IgD-negative memory B cell (primary cell): ENCODE results near the gene OR52E8. TPM values are rescaled to one million over a fixed set of nuclear protein-coding genes. Genes with fewer than 3 reads are reported as not detected.

ENCODE experiments used
- H3K27ac Mint-ChIP-seq, 3 donors: one replicate each; pipeline ENCODE4 v1.8.0; 2020 to 2022; ENCODE audit warnings: mild to moderate bottlenecking in 3 of 3, mixed read lengths in 3 of 3, moderate library complexity in 1 of 3
- H3K27me3 Mint-ChIP-seq: one replicate; pipeline ENCODE4 v1.8.0; 2021; ENCODE audit warnings: mixed read lengths
- H3K36me3 Mint-ChIP-seq: one replicate; pipeline ENCODE4 v1.8.0; 2020; ENCODE audit warnings: mild to moderate bottlenecking, mixed read lengths
- H3K4me1 Mint-ChIP-seq, 3 donors: one replicate each; pipeline ENCODE4 v1.8.0; 2020 to 2022; ENCODE audit warnings: mixed read lengths in 3 of 3, mild to moderate bottlenecking in 1 of 3
- H3K4me3 Mint-ChIP-seq, 4 donors: one replicate each; pipeline ENCODE4 v1.8.0; 2020 to 2022; ENCODE audit warnings: mild to moderate bottlenecking in 4 of 4, mixed read lengths in 4 of 4, moderate library complexity in 3 of 4
- H3K9me3 Mint-ChIP-seq, 3 donors: one replicate each; pipeline ENCODE4 v1.8.0; 2020 to 2021; ENCODE audit warnings: mixed read lengths in 3 of 3, mild to moderate bottlenecking in 1 of 3
- polyA plus RNA-seq: library from polyadenylated mRNA; unstranded; fragments of 300-500 nt; fragmentation: Illumina TruSeq; gene quantifications from one replicate; pipeline ENCODE4 v1.2.3, GENCODE V29; 2021

The OR52E8 gene
- polyA plus RNA-seq, 1 donor from 2014 or later: not detected

DNA sequence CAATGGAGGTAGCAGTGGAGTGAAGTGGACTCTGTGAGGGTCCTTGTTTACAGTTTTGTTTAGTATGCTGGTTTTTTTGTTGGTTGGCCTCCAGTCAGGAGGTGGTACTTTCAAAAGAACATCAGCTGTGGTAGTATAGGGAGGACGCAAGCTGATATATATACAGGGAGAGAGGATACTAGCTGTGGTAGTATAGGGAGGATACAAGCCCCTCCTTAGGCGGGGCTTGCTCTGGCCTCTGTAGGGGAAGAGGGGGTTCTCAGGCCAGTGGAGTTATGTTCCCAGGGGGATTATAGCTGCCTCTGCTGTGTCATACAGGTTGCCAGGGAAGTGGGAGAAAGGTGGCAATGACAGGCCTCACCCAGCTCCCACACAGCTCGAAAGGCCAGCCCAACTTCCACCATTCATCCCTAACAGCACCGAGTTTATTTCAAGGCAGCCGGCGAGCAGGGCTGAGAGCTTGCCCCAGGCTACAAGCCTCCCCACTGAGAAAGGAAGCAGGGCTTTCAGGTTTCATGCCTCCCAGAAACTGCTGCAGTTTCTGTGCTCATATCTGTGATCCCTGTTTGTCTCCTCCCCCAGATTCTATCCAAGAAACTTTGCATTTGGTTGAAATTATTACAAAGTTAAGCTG is 26.2 kb downstream of the OR52E8 start:
- no peak overlapping the region for H3K4me3 Mint-ChIP-seq
- peaks cover 2% of the 10 kb centered on the region for H3K27me3 Mint-ChIP-seq
- peaks cover 2% of the 10 kb centered on the region for H3K36me3 Mint-ChIP-seq
- no peak overlapping the region for H3K27ac Mint-ChIP-seq
- no peaks in the 10 kb centered on the region for H3K4me1 Mint-ChIP-seq
- peaks cover 2 to 3% (median 2%) of the 10 kb centered on the region in 3 donors for H3K9me3 Mint-ChIP-seq

DNA sequence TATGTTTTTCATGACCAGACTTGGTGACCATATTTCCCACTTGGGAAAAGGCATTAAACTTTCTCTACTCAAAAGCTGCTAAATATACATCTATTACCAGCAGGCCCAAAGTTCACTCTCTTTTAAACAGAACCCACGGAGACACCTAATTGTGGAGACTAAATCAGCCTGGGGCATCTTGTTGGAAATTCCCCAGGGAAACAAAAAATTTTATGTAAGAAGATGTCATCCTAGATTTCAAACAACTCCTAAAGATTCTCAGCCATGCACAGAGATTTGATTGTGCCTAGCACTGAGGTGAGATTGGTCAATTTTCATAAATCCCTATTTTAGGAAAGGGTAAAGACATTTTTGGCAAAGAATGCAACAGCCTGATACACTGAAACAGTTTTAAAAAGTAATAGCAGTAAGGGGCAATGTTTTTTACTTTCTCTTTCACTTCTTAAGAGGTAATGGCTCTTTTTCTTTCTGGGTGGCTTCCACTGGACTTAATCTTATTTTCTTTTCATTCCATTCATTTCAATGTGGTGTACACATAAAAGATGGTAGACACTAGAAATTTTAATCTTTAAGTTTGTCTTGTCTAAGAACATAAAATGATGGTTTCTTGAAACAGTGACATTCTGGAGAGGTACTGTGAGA is 39.1 kb downstream of the OR52E8 start:
- no peaks in the 10 kb centered on the region for H3K9me3 Mint-ChIP-seq
- H3K27ac Mint-ChIP-seq: peak overlapping the region in 1 of 3 donors; percentile 65
- peaks cover 9 to 13% (median 10%) of the 10 kb centered on the region in 3 donors for H3K4me1 Mint-ChIP-seq
- no peaks in the 10 kb centered on the region for H3K36me3 Mint-ChIP-seq
- no peaks in the 10 kb centered on the region for H3K27me3 Mint-ChIP-seq
- peak overlapping the region in 3 of 4 donors; percentile 27 to 89 (median 80) for H3K4me3 Mint-ChIP-seq

DNA sequence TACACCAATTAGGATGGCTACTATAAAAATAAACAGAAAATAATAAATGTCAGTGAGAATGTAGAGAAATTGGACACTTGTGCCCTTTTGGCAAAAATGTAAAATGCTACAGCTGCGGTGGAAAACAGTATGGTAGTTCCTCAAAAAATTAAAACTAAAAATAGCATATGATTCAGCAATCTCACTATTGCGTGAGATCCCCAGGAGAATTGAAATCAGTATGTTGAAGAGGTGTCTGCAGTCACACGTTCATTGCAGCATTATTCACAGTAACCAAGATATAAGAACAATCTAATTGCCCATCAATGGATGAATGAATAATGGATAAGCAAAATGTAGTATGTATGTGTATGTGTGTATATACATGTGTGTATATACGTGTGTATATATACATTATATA is 42.0 kb downstream of the OR52E8 start:
- peaks cover 9 to 13% (median 10%) of the 10 kb centered on the region in 3 donors for H3K4me1 Mint-ChIP-seq
- H3K27me3 Mint-ChIP-seq: no peaks in the 10 kb centered on the region
- no peak overlapping the region for H3K27ac Mint-ChIP-seq
- no peaks in the 10 kb centered on the region for H3K36me3 Mint-ChIP-seq
- H3K9me3 Mint-ChIP-seq: no peaks in the 10 kb centered on the region
- H3K4me3 Mint-ChIP-seq: no peak overlapping the region

DNA sequence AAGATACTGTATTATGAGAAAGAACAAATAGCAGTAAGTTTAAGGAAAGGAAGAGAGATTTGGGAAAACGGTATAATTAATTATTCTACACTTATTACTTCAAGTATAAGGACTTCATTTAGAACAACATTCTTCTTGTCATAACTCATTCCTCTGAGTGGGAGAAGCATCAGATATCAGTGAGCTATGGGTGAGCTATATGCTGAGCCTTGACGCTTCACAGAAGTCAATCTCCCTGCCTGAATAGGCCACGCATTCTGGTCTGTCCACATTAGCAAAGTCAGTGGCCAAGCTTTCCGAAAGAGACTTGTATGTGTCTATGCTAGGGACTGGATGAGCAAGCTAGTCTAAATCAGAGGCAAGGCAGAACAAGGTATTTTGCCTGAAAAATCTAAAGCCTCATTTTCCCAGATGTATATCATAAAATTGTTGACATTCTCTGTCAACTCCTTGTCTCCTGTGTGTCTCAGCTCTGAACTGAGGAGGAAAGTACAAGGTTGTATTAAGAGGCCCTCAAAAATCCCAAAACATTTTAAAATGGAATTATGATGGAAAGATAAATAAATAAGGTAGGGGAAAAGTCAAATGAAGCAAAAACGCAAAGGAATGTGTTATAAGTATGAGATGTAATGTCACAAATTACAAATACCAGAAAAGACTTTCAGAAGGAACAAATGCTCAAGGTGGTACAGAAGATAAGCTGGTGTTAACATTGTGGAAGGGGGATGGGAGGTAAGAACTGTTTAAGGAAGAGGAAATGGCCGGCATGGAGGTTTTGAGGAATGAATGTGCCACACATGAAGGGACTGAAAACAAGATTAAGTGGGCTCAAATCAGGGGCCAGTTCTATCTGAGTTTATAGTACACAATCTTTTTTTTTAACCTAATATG is 47.3 kb downstream of the OR52E8 start:
- H3K4me3 Mint-ChIP-seq: peak overlapping the region in 1 of 4 donors; percentile 15
- peaks cover 0 to 9% (median 6%) of the 10 kb centered on the region in 3 donors for H3K4me1 Mint-ChIP-seq
- H3K27ac Mint-ChIP-seq: no peak overlapping the region
- H3K36me3 Mint-ChIP-seq: no peaks in the 10 kb centered on the region
- H3K27me3 Mint-ChIP-seq: peaks cover 8% of the 10 kb centered on the region
- no peaks in the 10 kb centered on the region for H3K9me3 Mint-ChIP-seq

DNA sequence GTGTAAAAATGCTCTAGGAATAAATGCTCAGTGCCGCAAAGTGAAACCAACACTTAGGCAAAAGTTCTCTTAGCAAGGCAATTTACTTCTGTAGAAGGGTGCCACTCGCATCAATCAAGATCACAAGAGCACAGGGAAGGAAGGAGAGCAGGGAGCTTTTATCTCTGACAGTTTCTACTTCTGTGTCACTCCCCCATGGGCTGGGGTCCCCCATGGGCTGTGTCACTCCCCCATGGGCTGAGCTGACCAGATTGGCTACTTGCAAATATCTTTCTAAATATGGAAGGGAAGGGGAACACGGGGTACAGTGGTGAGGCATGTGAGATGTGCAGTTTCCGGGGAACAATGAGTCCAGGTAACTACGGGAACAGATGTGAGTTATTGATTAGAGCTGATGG is 48.4 kb downstream of the OR52E8 start:
- no peaks in the 10 kb centered on the region for H3K36me3 Mint-ChIP-seq

DNA sequence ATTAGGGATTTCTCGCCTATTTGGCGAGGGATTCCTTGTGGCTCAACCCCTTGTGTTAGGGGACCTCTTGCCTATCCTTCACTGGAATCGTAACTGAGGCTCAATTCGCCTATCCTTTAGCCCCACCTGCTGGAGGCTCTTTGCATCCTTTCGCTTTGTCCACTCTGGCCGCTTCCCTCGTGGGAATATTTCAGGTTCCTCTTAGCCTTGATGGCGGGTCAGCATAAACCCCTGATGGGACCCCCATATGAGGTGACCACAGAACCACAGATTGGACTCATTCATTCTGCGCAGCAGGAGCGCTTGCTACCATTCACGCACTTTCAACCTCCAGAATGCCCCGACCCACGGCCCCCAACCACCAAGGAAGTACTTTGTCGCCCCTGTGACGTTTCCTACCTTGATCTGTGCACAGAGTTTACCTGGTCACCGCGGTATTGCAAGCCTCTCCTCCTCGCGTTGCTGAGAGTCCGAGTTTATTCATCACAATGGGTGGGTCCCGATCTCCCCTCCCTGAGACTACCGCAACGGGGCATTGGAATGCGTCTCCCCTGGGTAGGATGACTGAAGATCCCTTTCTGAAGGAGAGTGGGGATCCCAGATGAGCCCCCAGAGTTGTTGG is 48.9 kb downstream of the OR52E8 start, which contains the start of gene OR52N2:
TSS of gene OR52N2 (plus strand) at position 425 of the 622 bp plus-strand sequence. CDS start 11,412 bp downstream, outside the sequence.
- no peaks in the 10 kb centered on the region for H3K36me3 Mint-ChIP-seq
- H3K4me1 Mint-ChIP-seq: peaks cover 0 to 9% (median 6%) of the 10 kb centered on the region in 3 donors
- H3K4me3 Mint-ChIP-seq: peak within 1 kb of the TSS; percentile 73 to 96 (median 89)
- peaks cover 2 to 10% (median 3%) of the 10 kb centered on the region in 3 donors for H3K9me3 Mint-ChIP-seq
- H3K27ac Mint-ChIP-seq: no peak within 1 kb of the TSS
- peaks cover 8% of the 10 kb centered on the region for H3K27me3 Mint-ChIP-seq

More for the DNA sequence above, 48.4 kb downstream of the OR52E8 start:
- Mint-ChIP-seq H3K4me1 (peaks cover 0 to 9% (median 6%) of the 10 kb centered on the region in 3 donors), H3K27me3 (peaks cover 8% of the 10 kb centered on the region), H3K9me3 (peaks cover 1 to 5% (median 2%) of the 10 kb centered on the region in 3 donors), H3K4me3 (peak overlapping the region; percentile 73 to 96 (median 89)), H3K27ac (no peak overlapping the region)

DNA sequence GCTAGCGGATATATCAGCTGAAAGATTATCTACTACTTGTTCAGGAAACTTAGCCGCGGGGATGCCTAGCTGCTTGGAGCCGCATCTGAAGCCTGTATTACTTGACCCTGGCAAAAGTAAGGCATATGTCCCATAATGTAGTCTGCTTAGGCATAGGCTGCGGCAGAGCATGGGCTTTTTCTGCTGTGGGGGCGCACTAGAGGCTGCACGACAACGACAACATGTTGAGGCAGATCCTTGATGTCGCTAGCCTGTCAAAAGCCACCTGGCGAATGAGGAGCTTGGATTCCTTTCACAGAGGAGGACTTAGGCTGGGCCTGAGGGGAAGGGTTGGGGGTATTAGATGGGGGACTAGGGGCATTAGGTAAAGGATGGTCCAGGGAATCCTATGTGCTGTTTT is 49.9 kb downstream of the OR52E8 start:
- Mint-ChIP-seq H3K27me3 (peaks cover 8% of the 10 kb centered on the region), H3K4me1 (peaks cover 0 to 9% (median 6%) of the 10 kb centered on the region in 3 donors), H3K9me3 (peaks cover 5 to 14% (median 10%) of the 10 kb centered on the region in 3 donors), H3K36me3 (no peaks in the 10 kb centered on the region), H3K27ac (no peak overlapping the region), H3K4me3 (peak overlapping the region in 1 of 4 donors; percentile 13)

Other genes starting within 250 kb of the OR52E8 start
- gene TRIM34, start 232.7 kb downstream of the OR52E8 start, polyA plus RNA-seq: 22.9 TPM
- gene TRIM5, start 172.6 kb downstream of the OR52E8 start, polyA plus RNA-seq: 4.5 TPM
- 210 TPM for gene TRIM22, start 167.9 kb downstream of the OR52E8 start, polyA plus RNA-seq
- not detected for gene OR56B1, start 121.2 kb downstream of the OR52E8 start, polyA plus RNA-seq
- gene OR52N4, start 103.4 kb downstream of the OR52E8 start, polyA plus RNA-seq: 0.75 TPM
- gene OR52N5, start 74.3 kb downstream of the OR52E8 start, polyA plus RNA-seq: not detected
- not detected for gene OR52N1, start 66.4 kb downstream of the OR52E8 start, polyA plus RNA-seq
- not detected for gene OR52N2, start 48.8 kb downstream of the OR52E8 start, polyA plus RNA-seq
- gene OR52E6, start 15.8 kb downstream of the OR52E8 start, polyA plus RNA-seq: not detected
- gene OR52E4, start 22.9 kb upstream of the OR52E8 start, polyA plus RNA-seq: not detected
- gene OR52E5, start 35.5 kb upstream of the OR52E8 start, polyA plus RNA-seq: not detected
- gene OR56A3, start 84.6 kb upstream of the OR52E8 start, polyA plus RNA-seq: not detected
- gene OR56A5, start 110.8 kb upstream of the OR52E8 start, polyA plus RNA-seq: not detected
- gene OR52L1, start 129.3 kb upstream of the OR52E8 start, polyA plus RNA-seq: not detected
- not detected for gene OR56A4, start 149.3 kb upstream of the OR52E8 start, polyA plus RNA-seq
- gene OR56A1, start 173.1 kb upstream of the OR52E8 start, polyA plus RNA-seq: not detected
- not detected for gene OR56B4, start 250.0 kb upstream of the OR52E8 start, polyA plus RNA-seq